Left lung (tissue), 10 donors: Measurements from ENCODE around the gene OASL. TPM values are rescaled to one million over a fixed set of nuclear protein-coding genes. Genes with fewer than 3 reads are reported as not detected.

Experiments
- ATAC-seq: fragments of 200-7000 bp; cut with Tn5 transposase; one replicate; pipeline ENCODE4 v1.9.1; 2020; ENCODE audit warnings: moderate library complexity
- DNase-seq, 4 donors: peaks; one replicate each; pipeline ENCODE4 v3.0.0-alpha.2; 2013 to 2020
- H3K27ac ChIP-seq, 2 donors: fragments of 200-600 bp; sonication (generic) in 1 of 2; one replicate each; pipeline versions ENCODE4 v1.5.0 to v1.8.0; 2020 to 2021
- H3K27me3 ChIP-seq, 2 donors: fragments of 200-600 bp; sonication (generic) in 1 of 2; one replicate each; pipeline versions ENCODE4 v1.5.0 to v1.8.0; 2020 to 2021
- H3K36me3 ChIP-seq, 2 donors: fragments of 200-600 bp; sonication (generic) in 1 of 2; one replicate each; pipeline versions ENCODE4 v1.5.0 to v1.8.0; 2020 to 2021
- H3K4me1 ChIP-seq, 2 donors: fragments of 200-600 bp; one replicate each; pipeline ENCODE4 v1.8.0; 2021
- H3K4me3 ChIP-seq, 2 donors: fragments of 200-600 bp; sonication (generic) in 1 of 2; one replicate each; pipeline versions ENCODE4 v1.5.0 to v1.8.0; 2020 to 2021; ENCODE audit warnings: mild to moderate bottlenecking in 1 of 2
- H3K9me3 ChIP-seq, 2 donors: fragments of 200-600 bp; sonication (generic) in 1 of 2; one replicate each; pipeline versions ENCODE4 v1.5.0 to v1.8.0; 2020 to 2021
- intact Hi-C, 2 donors: fragments of 100-400 bp; cut with DNase I; formaldehyde crosslinking; loops; one replicate each; pipeline versions ENCODE4 v1.11.2 to v1.14.2; 2022
- polyA plus RNA-seq, 6 donors: library from polyadenylated mRNA; unstranded; fragments of 120-200 nt; gene quantifications; one replicate each; pipeline ENCODE4 v1.2.1, GENCODE V29; 2013; ENCODE audit not compliant: insufficient read length in 6 of 6
- total RNA-seq, 2 donors: library from RNA; stranded (reverse); fragmentation: NEBNext Ultra II Directional; extraction: Animal tissue kit (Norgen Biotek cat#: 25700); gene quantifications; one replicate each; pipeline ENCODE4 v1.2.1, GENCODE V29; 2021
- TF ChIP-seq, protein P1 (sequence below), 2 donors: fragments of 200-600 bp; sonication (generic) in 1 of 2; IDR thresholded peaks; one replicate each; pipeline versions ENCODE4 v1.5.0 to v1.8.0; 2021; ENCODE audit warnings: antibody characterized with exemption in 2 of 2
- donor health status: DM: no; HTN: yes; CAD: no.
- donor health status: DM: no; HTN: no; CAD: no.

OASL gene
- total and polyA plus RNA-seq, 8 donors: 0.06 to 11.9 (median 0.32) TPM; not detected in 1

DNA sequence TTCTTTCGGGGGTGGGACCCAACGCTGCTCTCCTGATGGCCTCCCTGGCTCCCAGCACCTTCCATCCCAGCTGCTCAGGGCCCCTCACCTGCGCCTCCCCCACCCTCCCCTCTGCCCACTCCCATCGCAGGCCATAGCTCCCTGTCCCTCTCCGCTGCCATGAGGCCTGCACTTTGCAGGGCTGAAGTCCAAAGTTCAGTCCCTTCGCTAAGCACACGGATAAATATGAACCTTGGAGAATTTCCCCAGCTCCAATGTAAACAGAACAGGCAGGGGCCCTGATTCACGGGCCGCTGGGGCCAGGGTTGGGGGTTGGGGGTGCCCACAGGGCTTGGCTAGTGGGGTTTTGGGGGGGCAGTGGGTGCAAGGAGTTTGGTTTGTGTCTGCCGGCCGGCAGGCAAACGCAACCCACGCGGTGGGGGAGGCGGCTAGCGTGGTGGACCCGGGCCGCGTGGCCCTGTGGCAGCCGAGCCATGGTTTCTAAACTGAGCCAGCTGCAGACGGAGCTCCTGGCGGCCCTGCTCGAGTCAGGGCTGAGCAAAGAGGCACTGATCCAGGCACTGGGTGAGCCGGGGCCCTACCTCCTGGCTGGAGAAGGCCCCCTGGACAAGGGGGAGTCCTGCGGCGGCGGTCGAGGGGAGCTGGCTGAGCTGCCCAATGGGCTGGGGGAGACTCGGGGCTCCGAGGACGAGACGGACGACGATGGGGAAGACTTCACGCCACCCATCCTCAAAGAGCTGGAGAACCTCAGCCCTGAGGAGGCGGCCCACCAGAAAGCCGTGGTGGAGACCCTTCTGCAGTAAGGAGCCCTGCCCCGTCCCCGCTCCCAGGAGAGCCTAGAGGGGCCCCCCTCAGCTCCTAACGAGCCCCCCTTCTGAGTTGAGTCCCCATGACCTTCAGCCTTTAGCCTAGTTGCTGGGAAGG lies 60.5 kb downstream of the OASL start, which contains the start of gene HNF1A:
Gene HNF1A, plus strand, starts transcription at position 248 of the 924 bp plus-strand sequence. Its CDS starts 226 bp downstream, at position 474.
- intact Hi-C loops: loop anchor here in 1 of 2 donors (10.0 kb wide), 1 partner anchor 334 kb away; the partner anchor contains the start of gene CABP1
- DNase-seq: no peak
- H3K4me3 ChIP-seq: no peak within 1 kb of the TSS
- H3K36me3 ChIP-seq: no peaks in the 10 kb centered on the region
- peak; percentile 33 for ATAC-seq
- no peak within 1 kb of the TSS for H3K27ac ChIP-seq
- H3K9me3 ChIP-seq: no peaks in the 10 kb centered on the region
- no peaks in the 10 kb centered on the region for H3K4me1 ChIP-seq
- no peaks in the 10 kb centered on the region for H3K27me3 ChIP-seq
- TF ChIP-seq, protein P1, sequence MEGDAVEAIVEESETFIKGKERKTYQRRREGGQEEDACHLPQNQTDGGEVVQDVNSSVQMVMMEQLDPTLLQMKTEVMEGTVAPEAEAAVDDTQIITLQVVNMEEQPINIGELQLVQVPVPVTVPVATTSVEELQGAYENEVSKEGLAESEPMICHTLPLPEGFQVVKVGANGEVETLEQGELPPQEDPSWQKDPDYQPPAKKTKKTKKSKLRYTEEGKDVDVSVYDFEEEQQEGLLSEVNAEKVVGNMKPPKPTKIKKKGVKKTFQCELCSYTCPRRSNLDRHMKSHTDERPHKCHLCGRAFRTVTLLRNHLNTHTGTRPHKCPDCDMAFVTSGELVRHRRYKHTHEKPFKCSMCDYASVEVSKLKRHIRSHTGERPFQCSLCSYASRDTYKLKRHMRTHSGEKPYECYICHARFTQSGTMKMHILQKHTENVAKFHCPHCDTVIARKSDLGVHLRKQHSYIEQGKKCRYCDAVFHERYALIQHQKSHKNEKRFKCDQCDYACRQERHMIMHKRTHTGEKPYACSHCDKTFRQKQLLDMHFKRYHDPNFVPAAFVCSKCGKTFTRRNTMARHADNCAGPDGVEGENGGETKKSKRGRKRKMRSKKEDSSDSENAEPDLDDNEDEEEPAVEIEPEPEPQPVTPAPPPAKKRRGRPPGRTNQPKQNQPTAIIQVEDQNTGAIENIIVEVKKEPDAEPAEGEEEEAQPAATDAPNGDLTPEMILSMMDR (IDR thresholded peaks at IDR 0.05): no peak

DNA sequence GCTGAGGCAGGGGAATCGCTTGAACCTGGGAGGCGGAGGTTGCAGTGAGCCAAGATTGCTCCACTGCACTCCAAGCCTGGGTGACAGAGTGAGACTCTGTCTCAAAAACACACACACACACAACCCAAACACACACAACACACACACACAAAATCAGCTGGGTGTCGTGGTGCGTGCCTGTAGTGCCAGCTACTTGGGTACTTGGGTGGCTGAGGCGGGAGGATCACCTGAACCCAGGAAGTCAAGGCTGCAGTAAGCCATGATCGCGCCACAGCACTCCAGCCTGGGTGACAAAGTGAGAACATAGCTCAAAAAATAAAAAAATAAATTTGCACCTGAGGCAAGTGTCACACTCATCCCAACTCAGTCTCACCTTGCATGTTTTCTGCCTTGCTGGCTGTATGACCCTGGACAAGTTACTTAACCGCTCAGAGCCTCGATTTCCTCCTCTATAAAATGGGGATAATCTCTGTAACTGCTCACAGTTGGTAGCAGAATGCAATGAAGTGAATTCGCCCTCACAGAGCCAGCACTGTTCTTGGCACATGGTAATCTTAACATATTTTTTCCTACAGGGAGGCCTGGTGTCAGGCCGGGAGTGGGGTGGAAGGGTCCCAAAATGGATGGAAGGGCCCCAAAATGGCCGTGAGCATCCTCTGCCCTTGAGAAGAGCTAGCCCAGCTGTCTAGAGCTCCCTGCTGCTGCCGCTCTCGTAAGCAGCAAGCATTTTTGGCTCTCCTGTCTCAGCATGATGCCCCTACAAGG lies 61.3 kb downstream of the OASL start:
- intact Hi-C loops: loop anchor here in 1 of 2 donors (10.0 kb wide), 1 partner anchor 333 kb away; the partner anchor contains the start of gene CABP1
- no peaks in the 10 kb centered on the region for H3K9me3 ChIP-seq
- ATAC-seq: no peak
- no peak for DNase-seq
- H3K27me3 ChIP-seq: no peaks in the 10 kb centered on the region
- no peak overlapping the region for H3K27ac ChIP-seq
- no peaks in the 10 kb centered on the region for H3K36me3 ChIP-seq
- no peak overlapping the region for H3K4me3 ChIP-seq
- H3K4me1 ChIP-seq: no peaks in the 10 kb centered on the region
- TF ChIP-seq, protein P1 (IDR thresholded peaks at IDR 0.05): no peak

DNA sequence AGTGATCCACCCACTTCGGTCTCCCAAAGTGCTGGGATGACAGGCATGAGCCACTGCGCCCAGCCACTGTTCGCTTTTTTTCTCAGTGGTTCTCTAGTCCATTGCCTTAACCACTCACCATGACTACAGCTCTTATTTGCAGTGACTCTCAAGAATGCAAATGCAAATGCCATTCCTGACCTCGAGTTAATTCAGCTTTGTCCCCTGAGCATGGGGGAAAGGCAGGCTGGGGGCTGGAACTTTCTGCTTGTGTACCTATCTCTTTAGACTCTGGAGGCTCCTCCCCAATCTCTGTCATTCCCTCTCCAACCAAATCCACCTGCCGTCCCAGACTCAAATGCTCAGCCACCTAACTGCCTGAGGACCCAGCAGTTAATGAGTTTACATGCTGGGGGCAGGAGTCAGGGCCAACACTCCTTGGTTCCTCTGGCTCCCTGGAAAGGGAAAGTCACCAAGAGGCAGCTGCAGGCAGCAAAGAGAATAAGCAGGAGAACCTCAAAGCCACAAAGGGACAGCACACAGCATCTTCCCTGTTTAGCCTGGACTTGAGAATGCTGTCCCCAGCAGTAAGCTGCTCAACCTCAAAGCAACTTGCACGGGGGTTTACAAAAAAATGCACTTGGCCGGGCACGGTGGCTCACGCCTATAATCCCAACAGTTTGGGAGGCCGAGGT lies 66.0 kb downstream of the OASL start:
- Histone ChIP-seq H3K36me3 (no peaks in the 10 kb centered on the region), H3K27ac (no peak overlapping the region), H3K4me1 (peaks cover 0 to 8% of the 10 kb centered on the region in 2 donors), H3K4me3 (no peak overlapping the region), H3K9me3 (no peaks in the 10 kb centered on the region), H3K27me3 (no peaks in the 10 kb centered on the region)
- intact Hi-C loops: loop anchor here in 1 of 2 donors (10.0 kb wide), 1 partner anchor 328 kb away; the partner anchor contains the start of gene CABP1
- ATAC-seq: peak; percentile 87
- DNase-seq: peak in 2 of 4 donors; percentile 41 to 74
- TF ChIP-seq, protein P1 (IDR thresholded peaks at IDR 0.05): no peak

DNA sequence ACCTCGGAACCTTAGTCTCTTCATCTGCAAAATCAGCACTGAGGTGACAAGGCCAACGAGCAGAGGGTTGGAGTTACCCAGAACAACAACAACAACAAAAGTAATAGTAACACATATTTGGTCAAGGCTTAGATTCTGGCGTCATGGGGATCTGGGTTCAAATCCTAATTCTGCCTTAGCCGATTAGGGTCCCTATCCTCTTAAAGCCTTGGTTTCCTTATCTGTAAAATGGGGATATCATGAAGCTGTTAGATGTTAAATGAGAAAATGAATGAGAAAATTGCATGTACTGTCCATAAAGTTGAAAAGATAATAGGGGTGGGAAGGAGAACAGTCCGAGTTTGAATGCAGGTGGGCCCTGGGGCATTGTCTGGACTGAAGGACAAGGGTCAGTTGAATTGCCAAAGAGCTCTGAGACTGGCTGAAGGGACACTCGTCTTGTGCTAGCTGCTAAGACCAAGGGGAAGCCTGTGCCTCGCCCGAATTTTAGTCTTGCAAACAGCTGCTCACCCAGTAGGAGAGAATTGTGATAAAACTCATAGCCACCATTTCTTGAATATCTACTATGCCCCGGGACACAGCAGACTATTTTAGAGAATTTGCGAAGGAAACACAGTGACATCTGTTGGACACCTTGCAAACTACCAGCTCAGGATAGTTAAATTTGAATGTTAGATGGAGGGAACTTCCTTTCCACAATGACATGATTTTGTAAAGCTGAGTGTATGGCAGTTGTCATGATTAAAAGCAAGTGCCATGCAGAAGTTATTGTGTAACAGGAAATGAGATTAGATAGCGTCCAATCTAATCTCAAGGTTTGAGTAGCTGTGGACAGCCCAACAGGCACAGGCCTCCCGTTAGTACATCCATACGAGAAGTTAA lies 67.5 kb downstream of the OASL start:
- no peak overlapping the region for H3K27ac ChIP-seq
- TF ChIP-seq, protein P1 (IDR thresholded peaks at IDR 0.05): peak; percentile 60 to 72
- H3K27me3 ChIP-seq: no peaks in the 10 kb centered on the region
- peaks cover 0 to 8% of the 10 kb centered on the region in 2 donors for H3K4me1 ChIP-seq
- no peaks in the 10 kb centered on the region for H3K9me3 ChIP-seq
- no peak overlapping the region for H3K4me3 ChIP-seq
- H3K36me3 ChIP-seq: no peaks in the 10 kb centered on the region
- ATAC-seq (peak; percentile 87), DNase-seq (peak in 2 of 4 donors; percentile 47 to 58)
- intact Hi-C loops: loop anchor here in 1 of 2 donors (10.0 kb wide), 1 partner anchor 327 kb away; the partner anchor contains the start of gene CABP1
